HG03196 (cell line): ENCODE results near the gene NTRK2.

Experiments used
- ATAC-seq: cut with Tn5 transposase; IDR thresholded peaks from one replicate; pipeline ENCODE4 v1.9.1; 2021; ENCODE audit not compliant: unreplicated experiment

Gene NTRK2

GRCh38 chr9:84932915-84933527 is 263.5 kb downstream of the NTRK2 start:
- ATAC-seq, result no peak

GRCh38 chr9:84935528-84936117 is 266.1 kb downstream of the NTRK2 start:
- no peak for ATAC-seq

- ATAC-seq, result no peak
Measured at GRCh38 chr9:84937180-84937579, 267.7 kb downstream of the NTRK2 start.

- ATAC-seq, result no peak
Measured at GRCh38 chr9:84937581-84937980, 268.1 kb downstream of the NTRK2 start.

- no peak for ATAC-seq
Measured at GRCh38 chr9:84939774-84940173, 270.2 kb downstream of the NTRK2 start.

GRCh38 chr9:84940294-84940693 is 270.8 kb downstream of the NTRK2 start:
- ATAC-seq, result no peak

- ATAC-seq, result no peak
Measured at GRCh38 chr9:84941792-84942191, 272.3 kb downstream of the NTRK2 start.

- ATAC-seq, result no peak
Measured at GRCh38 chr9:84943482-84944050, 274.0 kb downstream of the NTRK2 start.

- no peak for ATAC-seq
Measured at GRCh38 chr9:84945878-84946538, 276.5 kb downstream of the NTRK2 start.

GRCh38 chr9:84947412-84947972 is 278.0 kb downstream of the NTRK2 start:
- no peak for ATAC-seq

GRCh38 chr9:84949258-84949657 is 279.7 kb downstream of the NTRK2 start:
- no peak for ATAC-seq

- ATAC-seq, result no peak
Measured at GRCh38 chr9:84949971-84950370, 280.4 kb downstream of the NTRK2 start.

- ATAC-seq, result no peak
Measured at GRCh38 chr9:84950879-84951811, 281.6 kb downstream of the NTRK2 start.

GRCh38 chr9:84953252-84953773 is 283.8 kb downstream of the NTRK2 start:
- no peak for ATAC-seq

GRCh38 chr9:84953797-84954705 is 284.5 kb downstream of the NTRK2 start:
- ATAC-seq, result no peak

GRCh38 chr9:84955155-84955554 is 285.6 kb downstream of the NTRK2 start:
- ATAC-seq, result no peak

GRCh38 chr9:84955971-84956370 is 286.4 kb downstream of the NTRK2 start:
- ATAC-seq, result no peak

GRCh38 chr9:84959339-84959738 is 289.8 kb downstream of the NTRK2 start:
- no peak for ATAC-seq
